K562 (cell line): ENCODE results near the gene NUP50.

Experiments used
- ARID1B ChIP-seq: fragments of 450-650 bp; IDR thresholded peaks from 2 replicates; pipeline ENCODE4 v1.6.1; 2016; ENCODE audit warnings: antibody characterized with exemption, mild to moderate bottlenecking, inconsistent platforms
- FOXA1 ChIP-seq: fragments of 450-650 bp; IDR thresholded peaks from 2 replicates; pipeline ENCODE4 v1.6.1; 2016; ENCODE audit warnings: mild to moderate bottlenecking, borderline replicate concordance
- REST ChIP-seq, 2 experiments: fragments of 450-650 bp; formaldehyde crosslinking in 1 of 2; IDR thresholded peaks; 2 replicates each; pipeline versions ENCODE4 v1.4.0 to v1.6.1; 2014 to 2020; ENCODE audit warnings: mild to moderate bottlenecking in 2 of 2, borderline replicate concordance in 1 of 2, low read depth in 1 of 2
- VEZF1 ChIP-seq: fragments of 200-800 bp; sonication (Bioruptor generic); IDR thresholded peaks from 2 replicates; pipeline ENCODE4 v1.6.1; 2017; ENCODE audit warnings: missing genetic modification characterization, missing compliant biosample characterization
- YY1 ChIP-seq, 3 experiments: IDR thresholded peaks; 2 replicates each; pipeline ENCODE4 v1.6.1; 2011; ENCODE audit warnings: low read length in 2 of 3, mild to moderate bottlenecking in 2 of 3, moderate library complexity in 2 of 3, borderline replicate concordance in 1 of 3, control low read depth in 1 of 3, low read depth in 1 of 3; ENCODE audit not compliant: insufficient read depth in 3 of 3, insufficient replicate concordance in 2 of 3, control insufficient read depth in 1 of 3, insufficient read length in 1 of 3; ENCODE audit errors: extremely low read depth in 1 of 3

- TF ChIP-seq ARID1B: no peak
- TF ChIP-seq REST (IDR thresholded peaks at IDR 0.05; ENCODE audit: borderline replicate concordance): no peak
- no peak for TF ChIP-seq REST (CRISPR knock-in tag; IDR thresholded peaks at IDR 0.05; ENCODE audit: low read depth)
- no peak for TF ChIP-seq FOXA1
- no peak for TF ChIP-seq YY1 (IDR thresholded peaks at IDR 0.05; ENCODE audit: borderline replicate concordance in 1 of 3, control insufficient read depth in 1 of 3, extremely low read depth in 1 of 3, insufficient read depth in 3 of 3, insufficient read length in 1 of 3, insufficient replicate concordance in 2 of 3, low read depth in 1 of 3, low read length in 2 of 3)
- TF ChIP-seq VEZF1 (CRISPR knock-in tag): no peak
Measured at GRCh38 chr22:45196926-45197605, 33.3 kb downstream of the NUP50 start.
